Heart left ventricle (tissue), 13 donors: ENCODE measurements around the gene PPID.

Experiments used
- POLR2A ChIP-seq, 2 donors: fragments of 450-650 bp; IDR thresholded peaks; one replicate each; pipeline ENCODE4 v1.6.1; 2017; ENCODE audit warnings: antibody characterized with exemption in 2 of 2, mild to moderate bottlenecking in 2 of 2, moderate library complexity in 2 of 2
- TF ChIP-seq, protein P1 (sequence below), 12 donors: fragments of 200-600 bp; sonication (generic) in 4 of 12; IDR thresholded peaks; one replicate each; pipeline versions ENCODE4 v1.5.0 to v1.8.0; 2018 to 2022; ENCODE audit warnings: antibody characterized with exemption in 12 of 12, mild to moderate bottlenecking in 5 of 12
- donor health status: ischemic (EF 13 %, LVEDD 7.1; RV severe dilation, severe dysfunction).
- donor health status: DM: no; HTN: yes; CAD: no.
- donor health status: DM: no; HTN: no; CAD: no.
- donor health status: ischemic (EF 25% LVEDD 6.9; RV normal size, moderate dysfunction).
- donor health status: ischemic (EF 25% LVEDD 5.7; RV mildly dilated, moderate dysfunction).
- donor health status: ischemic (EF 35%, LVEDD 5.7; RV mildly dilated, moderate dysfunction).
- donor health status: nonischemic (EF 11% LVEDD 7.7; RV severe dilation, severe dysfunction).
- donor health status: DM: yes; HTN: yes; CAD: no.
- donor health status: PGD.
- donor health status: ischemic (EF 29% LVEDD 5.4; RV normal size, mild dysfunction).
- donor health status: nonischemic (EF 23%, LVEDD 6.1; RV moderate dilation, normal function).

DNA sequence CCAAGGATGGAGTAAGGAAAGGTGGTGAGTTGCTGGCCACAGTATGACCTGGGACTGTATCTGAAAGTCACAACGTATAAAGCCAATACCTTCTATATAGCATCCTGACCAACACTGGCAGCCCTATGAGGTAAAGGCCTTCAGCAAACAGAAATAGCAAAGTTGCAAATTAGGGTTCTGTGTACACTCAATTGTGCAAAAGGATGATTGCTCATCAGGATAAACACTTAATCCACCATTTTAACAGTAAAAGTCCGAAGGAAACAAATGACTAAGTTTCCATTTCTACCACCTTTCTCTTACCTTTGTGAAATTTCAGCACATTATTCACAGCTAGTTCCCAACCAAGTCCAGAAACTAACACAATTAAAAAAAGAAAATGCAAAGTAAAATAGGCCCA, 44.3 kb upstream of the PPID start:
- TF ChIP-seq, protein P1, sequence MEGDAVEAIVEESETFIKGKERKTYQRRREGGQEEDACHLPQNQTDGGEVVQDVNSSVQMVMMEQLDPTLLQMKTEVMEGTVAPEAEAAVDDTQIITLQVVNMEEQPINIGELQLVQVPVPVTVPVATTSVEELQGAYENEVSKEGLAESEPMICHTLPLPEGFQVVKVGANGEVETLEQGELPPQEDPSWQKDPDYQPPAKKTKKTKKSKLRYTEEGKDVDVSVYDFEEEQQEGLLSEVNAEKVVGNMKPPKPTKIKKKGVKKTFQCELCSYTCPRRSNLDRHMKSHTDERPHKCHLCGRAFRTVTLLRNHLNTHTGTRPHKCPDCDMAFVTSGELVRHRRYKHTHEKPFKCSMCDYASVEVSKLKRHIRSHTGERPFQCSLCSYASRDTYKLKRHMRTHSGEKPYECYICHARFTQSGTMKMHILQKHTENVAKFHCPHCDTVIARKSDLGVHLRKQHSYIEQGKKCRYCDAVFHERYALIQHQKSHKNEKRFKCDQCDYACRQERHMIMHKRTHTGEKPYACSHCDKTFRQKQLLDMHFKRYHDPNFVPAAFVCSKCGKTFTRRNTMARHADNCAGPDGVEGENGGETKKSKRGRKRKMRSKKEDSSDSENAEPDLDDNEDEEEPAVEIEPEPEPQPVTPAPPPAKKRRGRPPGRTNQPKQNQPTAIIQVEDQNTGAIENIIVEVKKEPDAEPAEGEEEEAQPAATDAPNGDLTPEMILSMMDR (IDR thresholded peaks at IDR 0.05), result no peak
- no peak for TF ChIP-seq POLR2A (IDR thresholded peaks at IDR 0.05)
